Effector CD8-positive, alpha-beta T cell (primary cell): ENCODE data around the gene TRIM9.
"Not testable (repeated sequence)": the region's sequence is repeated elsewhere in the genome, so short reads cannot be mapped to it uniquely, and the experiment has no call there.

Source experiments
- DNase-seq: peaks from one replicate; lab custom pipeline; 2025; lab: John Stamatoyannopoulos, UW

Gene TRIM9

GRCh38 chr14:50964683-50965390, 130.1 kb downstream of the TRIM9 start:
- DNase-seq, result no peak

- no peak for DNase-seq
Measured at GRCh38 chr14:50963919-50964318, 131.0 kb downstream of the TRIM9 start.

- no peak for DNase-seq
Measured at GRCh38 chr14:50961605-50962221, 133.2 kb downstream of the TRIM9 start.

- no peak for DNase-seq
Measured at GRCh38 chr14:50957296-50957695, 137.6 kb downstream of the TRIM9 start.

GRCh38 chr14:50956421-50956820, 138.5 kb downstream of the TRIM9 start:
- DNase-seq, result not testable (repeated sequence)

- DNase-seq, result no peak
Measured at GRCh38 chr14:50955373-50956043, 139.4 kb downstream of the TRIM9 start.

GRCh38 chr14:50954811-50955372, 140.0 kb downstream of the TRIM9 start:
- no peak for DNase-seq

- DNase-seq, result no peak
Measured at GRCh38 chr14:50953502-50953901, 141.4 kb downstream of the TRIM9 start.

GRCh38 chr14:50951032-50951431, 143.9 kb downstream of the TRIM9 start:
- no peak for DNase-seq

GRCh38 chr14:50948205-50948604, 146.7 kb downstream of the TRIM9 start:
- DNase-seq, result no peak

GRCh38 chr14:50947446-50947845, 147.5 kb downstream of the TRIM9 start:
- DNase-seq, result no peak

GRCh38 chr14:50946234-50946935, 148.5 kb downstream of the TRIM9 start:
- no peak for DNase-seq

- DNase-seq, result no peak
Measured at GRCh38 chr14:50944647-50945413, 150.1 kb downstream of the TRIM9 start.

- DNase-seq, result no peak
Measured at GRCh38 chr14:50943943-50944646, 150.8 kb downstream of the TRIM9 start, which contains the start of gene PYGL. TSS of gene PYGL (minus strand) at chr14:50944483. CDS start at chr14:50944403, 80 bp downstream.

GRCh38 chr14:50943261-50943942, 151.5 kb downstream of the TRIM9 start:
- no peak for DNase-seq

GRCh38 chr14:50941638-50942037, 153.3 kb downstream of the TRIM9 start:
- DNase-seq, result not testable (repeated sequence)

- DNase-seq, result no peak
Measured at GRCh38 chr14:50941151-50941550, 153.8 kb downstream of the TRIM9 start.

- DNase-seq, result no peak
Measured at GRCh38 chr14:50937800-50938199, 157.1 kb downstream of the TRIM9 start.

GRCh38 chr14:50937325-50937724, 157.6 kb downstream of the TRIM9 start:
- DNase-seq, result no peak

- no peak for DNase-seq
Measured at GRCh38 chr14:50936882-50937281, 158.0 kb downstream of the TRIM9 start.
